Uterus (tissue), 4 donors: ENCODE data around the gene MRGPRX2. TPM values are rescaled to one million over a fixed set of nuclear protein-coding genes. Genes with fewer than 3 reads are reported as not detected.

Source experiments
- DNase-seq, 2 donors: peaks; one replicate each; pipeline ENCODE4 v3.0.0-alpha.2; 2019 to 2020
- H3K27ac ChIP-seq, 2 donors: fragments of 200-600 bp; sonication (generic); 1 replicate in 1 of 2; 2 replicates in 1 of 2; pipeline ENCODE4 v1.5.1; 2016 to 2018
- H3K27me3 ChIP-seq, 2 donors: fragments of 200-600 bp; sonication (generic); one replicate each; pipeline ENCODE4 v1.5.1; 2018 to 2019; ENCODE audit warnings: control low read depth in 1 of 2
- H3K36me3 ChIP-seq, 2 donors: fragments of 200-600 bp; sonication (generic); one replicate each; pipeline ENCODE4 v1.5.1; 2019; ENCODE audit warnings: control low read depth in 1 of 2
- H3K4me1 ChIP-seq, 2 donors: fragments of 200-600 bp; sonication (generic); one replicate each; pipeline ENCODE4 v1.5.1; 2018 to 2019; ENCODE audit warnings: control low read depth in 1 of 2
- H3K4me3 ChIP-seq, 2 donors: fragments of 200-600 bp; sonication (generic); 1 replicate in 1 of 2; 2 replicates in 1 of 2; pipeline ENCODE4 v1.5.1; 2018 to 2019; ENCODE audit warnings: mild to moderate bottlenecking in 1 of 2
- H3K9me3 ChIP-seq, 2 donors: fragments of 200-600 bp; sonication (generic); one replicate each; pipeline ENCODE4 v1.5.1; 2019; ENCODE audit warnings: control low read depth in 1 of 2
- POLR2A ChIP-seq, 2 donors: fragments of 450-650 bp; IDR thresholded peaks; one replicate each; pipeline ENCODE4 v1.6.1; 2016; ENCODE audit warnings: antibody characterized with exemption in 2 of 2, mild to moderate bottlenecking in 1 of 2, moderate library complexity in 1 of 2
- intact Hi-C: fragments of 100-400 bp; cut with DNase I; formaldehyde crosslinking; loops from one replicate; pipeline ENCODE4 v1.15.1; 2023; ENCODE audit warnings: low total_unique reads
- total RNA-seq, 4 donors: library from RNA; depleted of rRNA in 3 of 4; stranded (reverse); fragments of >200 nt in 3 of 4; gene quantifications; one replicate each; pipeline versions ENCODE4 v1.1.0 to v1.2.4, GENCODE V29; 2014 to 2023
- TF ChIP-seq, protein P1 (sequence below), 4 experiments: fragments of 200-600 bp in 2 of 4; fragments of 450-650 bp in 2 of 4; sonication (generic) in 2 of 4; IDR thresholded peaks; one replicate each; pipeline ENCODE4 v1.5.1; 2016 to 2019; ENCODE audit warnings: antibody characterized with exemption in 4 of 4, mild to moderate bottlenecking in 2 of 4, moderate library complexity in 1 of 4
- donor health status: DM: yes; HTN: yes; CAD: no.

MRGPRX2 gene
- total RNA-seq, 4 donors from 2014 or later = 0.27 TPM; not detected in 3

- DNase-seq = no peak
These were observed 27.1 kb upstream of the MRGPRX2 start for GRCh38 chr11:19087658-19088057.

GRCh38 chr11:19084661-19085315, 24.3 kb upstream of the MRGPRX2 start:
- TF ChIP-seq, protein P1, sequence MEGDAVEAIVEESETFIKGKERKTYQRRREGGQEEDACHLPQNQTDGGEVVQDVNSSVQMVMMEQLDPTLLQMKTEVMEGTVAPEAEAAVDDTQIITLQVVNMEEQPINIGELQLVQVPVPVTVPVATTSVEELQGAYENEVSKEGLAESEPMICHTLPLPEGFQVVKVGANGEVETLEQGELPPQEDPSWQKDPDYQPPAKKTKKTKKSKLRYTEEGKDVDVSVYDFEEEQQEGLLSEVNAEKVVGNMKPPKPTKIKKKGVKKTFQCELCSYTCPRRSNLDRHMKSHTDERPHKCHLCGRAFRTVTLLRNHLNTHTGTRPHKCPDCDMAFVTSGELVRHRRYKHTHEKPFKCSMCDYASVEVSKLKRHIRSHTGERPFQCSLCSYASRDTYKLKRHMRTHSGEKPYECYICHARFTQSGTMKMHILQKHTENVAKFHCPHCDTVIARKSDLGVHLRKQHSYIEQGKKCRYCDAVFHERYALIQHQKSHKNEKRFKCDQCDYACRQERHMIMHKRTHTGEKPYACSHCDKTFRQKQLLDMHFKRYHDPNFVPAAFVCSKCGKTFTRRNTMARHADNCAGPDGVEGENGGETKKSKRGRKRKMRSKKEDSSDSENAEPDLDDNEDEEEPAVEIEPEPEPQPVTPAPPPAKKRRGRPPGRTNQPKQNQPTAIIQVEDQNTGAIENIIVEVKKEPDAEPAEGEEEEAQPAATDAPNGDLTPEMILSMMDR (IDR thresholded peaks at IDR 0.05) = no peak
- no peak for TF ChIP-seq POLR2A (IDR thresholded peaks at IDR 0.05)
- Histone ChIP-seq H3K4me3 (no peak overlapping the region), H3K4me1 (no peaks in the 10 kb centered on the region), H3K27me3 (no peaks in the 10 kb centered on the region), H3K27ac (no peak overlapping the region), H3K36me3 (no peaks in the 10 kb centered on the region), H3K9me3 (no peaks in the 10 kb centered on the region)
- DNase-seq = no peak
- intact Hi-C loops = no loop called here

More at GRCh38 chr11:19087658-19088057, 27.1 kb upstream of the MRGPRX2 start:
- no peak overlapping the region for H3K4me3 ChIP-seq
- intact Hi-C loops = no loop called here
- H3K36me3 ChIP-seq = no peaks in the 10 kb centered on the region
- H3K27ac ChIP-seq = no peak overlapping the region
- no peak for TF ChIP-seq POLR2A (IDR thresholded peaks at IDR 0.05)
- TF ChIP-seq, protein P1 (IDR thresholded peaks at IDR 0.05) = no peak
- H3K27me3 ChIP-seq = no peaks in the 10 kb centered on the region
- no peaks in the 10 kb centered on the region for H3K4me1 ChIP-seq
- H3K9me3 ChIP-seq = no peaks in the 10 kb centered on the region

GRCh38 chr11:19083166-19083565, 22.6 kb upstream of the MRGPRX2 start:
- H3K27ac ChIP-seq = no peak overlapping the region
- H3K4me3 ChIP-seq = no peak overlapping the region
- intact Hi-C loops = no loop called here
- no peak for DNase-seq
- H3K4me1 ChIP-seq = no peaks in the 10 kb centered on the region
- no peak for TF ChIP-seq POLR2A (IDR thresholded peaks at IDR 0.05)
- TF ChIP-seq, protein P1 (IDR thresholded peaks at IDR 0.05) = no peak
- no peaks in the 10 kb centered on the region for H3K36me3 ChIP-seq
- H3K27me3 ChIP-seq = no peaks in the 10 kb centered on the region
- no peaks in the 10 kb centered on the region for H3K9me3 ChIP-seq

DNA sequence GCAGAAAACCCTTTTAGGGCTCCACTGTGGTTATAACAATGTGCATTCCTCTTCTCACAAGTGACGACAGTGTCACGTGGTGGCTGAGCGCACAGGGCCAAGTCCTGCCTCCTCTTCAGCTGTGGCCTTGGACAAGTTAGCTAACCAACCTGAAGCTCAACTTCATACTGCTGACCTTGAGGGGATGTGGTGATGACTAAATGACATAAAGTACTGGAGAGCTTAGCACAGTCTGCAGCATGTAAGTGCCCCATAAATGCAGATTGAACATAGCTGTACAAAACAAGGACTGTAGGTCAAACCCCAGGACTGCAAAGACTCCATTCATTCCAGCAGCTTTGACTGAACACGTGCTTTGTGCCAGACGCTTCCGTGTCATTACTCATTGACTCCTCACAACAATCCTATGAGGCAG, 20.1 kb upstream of the MRGPRX2 start:
- H3K27me3 ChIP-seq = no peaks in the 10 kb centered on the region
- no peak overlapping the region for H3K4me3 ChIP-seq
- no peaks in the 10 kb centered on the region for H3K9me3 ChIP-seq
- no peak for DNase-seq
- TF ChIP-seq, protein P1 (IDR thresholded peaks at IDR 0.05) = no peak
- TF ChIP-seq POLR2A (IDR thresholded peaks at IDR 0.05) = no peak
- intact Hi-C loops = no loop called here
- H3K36me3 ChIP-seq = no peaks in the 10 kb centered on the region
- no peak overlapping the region for H3K27ac ChIP-seq
- no peaks in the 10 kb centered on the region for H3K4me1 ChIP-seq

- DNase-seq = peak; percentile 25
- H3K27ac ChIP-seq = no peak overlapping the region
- no peaks in the 10 kb centered on the region for H3K9me3 ChIP-seq
- no peak for TF ChIP-seq POLR2A (IDR thresholded peaks at IDR 0.05)
- TF ChIP-seq, protein P1 (IDR thresholded peaks at IDR 0.05) = no peak
- intact Hi-C loops = loop anchor here (5.0 kb wide), 1 partner anchor 472 kb away; no protein-coding TSS in a partner anchor
- no peaks in the 10 kb centered on the region for H3K27me3 ChIP-seq
- H3K4me3 ChIP-seq = no peak overlapping the region
- H3K36me3 ChIP-seq = no peaks in the 10 kb centered on the region
- H3K4me1 ChIP-seq = no peaks in the 10 kb centered on the region
These were observed 19.3 kb upstream of the MRGPRX2 start for GRCh38 chr11:19079643-19080440.
